Liver (tissue), 9 donors: Measurements from ENCODE around the gene MAP3K3. TPM values are rescaled to one million over a fixed set of nuclear protein-coding genes. Genes with fewer than 3 reads are reported as not detected.

Experiments
- DNase-seq: peaks from one replicate; pipeline ENCODE4 v3.0.0-alpha.2; 2017; ENCODE audit warnings: low spot score
- H3K27ac ChIP-seq, 2 donors: one replicate each; pipeline ENCODE4 v1.7.0; 2013; ENCODE audit warnings: inconsistent platforms in 2 of 2, low read length in 2 of 2, control low read depth in 1 of 2, low read depth in 1 of 2, mild to moderate bottlenecking in 1 of 2
- H3K27me3 ChIP-seq, 4 donors: one replicate each; pipeline versions ENCODE4 v1.6.1 to v1.7.0; 2013; ENCODE audit warnings: low read length in 3 of 4, inconsistent platforms in 1 of 4, mild to moderate bottlenecking in 1 of 4, moderate library complexity in 1 of 4; ENCODE audit not compliant: control insufficient read depth in 4 of 4, insufficient read depth in 4 of 4
- H3K36me3 ChIP-seq, 4 donors: one replicate each; pipeline versions ENCODE4 v1.6.1 to v1.7.0; 2013; ENCODE audit warnings: low read length in 3 of 4, mild to moderate bottlenecking in 3 of 4, low read depth in 1 of 4, moderate library complexity in 1 of 4; ENCODE audit not compliant: control insufficient read depth in 4 of 4, insufficient read depth in 3 of 4
- H3K4me1 ChIP-seq, 4 donors: one replicate each; pipeline versions ENCODE4 v1.6.1 to v1.7.0; 2013; ENCODE audit warnings: low read length in 3 of 4, mild to moderate bottlenecking in 3 of 4, moderate library complexity in 1 of 4; ENCODE audit not compliant: control insufficient read depth in 4 of 4, insufficient read depth in 4 of 4
- H3K4me3 ChIP-seq, 3 donors: one replicate each; pipeline versions ENCODE4 v1.6.1 to v1.7.0; 2013; ENCODE audit warnings: low read length in 3 of 3, control low read depth in 1 of 3, low read depth in 1 of 3, mild to moderate bottlenecking in 1 of 3
- H3K9ac ChIP-seq, 2 donors: one replicate each; pipeline ENCODE4 v1.7.0; 2013; ENCODE audit warnings: low read length in 2 of 2, mild to moderate bottlenecking in 2 of 2, moderate library complexity in 2 of 2, control low read depth in 1 of 2, low read depth in 1 of 2
- H3K9me3 ChIP-seq, 4 donors: one replicate each; pipeline versions ENCODE4 v1.6.1 to v1.7.0; 2013; ENCODE audit warnings: low read length in 3 of 4; ENCODE audit not compliant: control insufficient read depth in 4 of 4
- EGR1 ChIP-seq, 2 donors: IDR thresholded peaks; 2 replicates each; pipeline ENCODE4 v1.6.1; 2016 to 2018; ENCODE audit warnings: antibody characterized with exemption in 2 of 2, low read depth in 2 of 2
- FOXA2 ChIP-seq: IDR thresholded peaks from 2 replicates; pipeline ENCODE4 v1.6.1; 2016; ENCODE audit warnings: antibody characterized with exemption
- HNF4A ChIP-seq, 2 donors: conservative IDR thresholded peaks; 2 replicates each; pipeline ENCODE4 v1.6.1; 2016; ENCODE audit warnings: antibody characterized with exemption in 2 of 2, mild to moderate bottlenecking in 2 of 2
- JUND ChIP-seq, 2 donors: IDR thresholded peaks; 2 replicates each; pipeline ENCODE4 v1.6.1; 2016; ENCODE audit warnings: antibody characterized with exemption in 2 of 2
- RAD21 ChIP-seq, 2 donors: IDR thresholded peaks; 2 replicates each; pipeline ENCODE4 v1.6.1; 2016; ENCODE audit warnings: antibody characterized with exemption in 2 of 2, mild to moderate bottlenecking in 2 of 2
- RXRA ChIP-seq, 2 donors: IDR thresholded peaks; 2 replicates each; pipeline ENCODE4 v1.6.1; 2017 to 2018; ENCODE audit warnings: antibody characterized with exemption in 2 of 2, mild to moderate bottlenecking in 1 of 2
- SP1 ChIP-seq: IDR thresholded peaks from 2 replicates; pipeline ENCODE4 v1.6.1; 2018; ENCODE audit warnings: antibody characterized with exemption, mild to moderate bottlenecking
- YY1 ChIP-seq: IDR thresholded peaks from 2 replicates; pipeline ENCODE4 v1.6.1; 2016; ENCODE audit warnings: antibody characterized with exemption, mild to moderate bottlenecking
- WGBS: extraction: QIAGEN DNeasy Blood & Tissue Kit; methylation state at CpG from one replicate; pipeline ENCODE4 v1.1.7; 2013; 5-methylcytosine and 5-hydroxymethylcytosine counted together
- polyA plus RNA-seq, 2 donors: library from polyadenylated mRNA; stranded (reverse) in 1 of 2; unstranded in 1 of 2; fragments of 200-250 nt in 1 of 2; fragments of >200 nt in 1 of 2; fragmentation: Nextera tagmentation in 1 of 2; extraction: Ambion mirVana in 1 of 2; gene quantifications; one replicate each; pipeline versions ENCODE4 v1.2.1 to v1.2.3, GENCODE V29; 2013 to 2015
- total RNA-seq, 2 donors: library from RNA; depleted of rRNA; stranded (reverse); fragments of >200 nt; gene quantifications; one replicate each; pipeline ENCODE4 v1.2.3, GENCODE V29; 2014
- TF ChIP-seq, protein P1 (sequence below): IDR thresholded peaks from 2 replicates; pipeline ENCODE4 v1.6.1; 2016; ENCODE audit warnings: antibody characterized with exemption
- TF ChIP-seq, protein P2 (sequence below): IDR thresholded peaks from 2 replicates; pipeline ENCODE4 v1.6.1; 2016; ENCODE audit warnings: antibody characterized with exemption
- TF ChIP-seq, protein P3 (sequence below): IDR thresholded peaks from 2 replicates; pipeline ENCODE4 v1.6.1; 2016; ENCODE audit warnings: antibody characterized with exemption, mild to moderate bottlenecking
- TF ChIP-seq, protein P4 (sequence below): IDR thresholded peaks from 2 replicates; pipeline ENCODE4 v1.6.1; 2016; ENCODE audit warnings: antibody characterized with exemption
- donor health status: healthy.
- donor health status: healthy.
- donor health status: healthy.
- donor health status: healthy.
- donor health status: healthy.

Gene MAP3K3
- total and polyA plus RNA-seq, 4 donors: 3.9 to 28.7 (median 11.0) TPM

DNA sequence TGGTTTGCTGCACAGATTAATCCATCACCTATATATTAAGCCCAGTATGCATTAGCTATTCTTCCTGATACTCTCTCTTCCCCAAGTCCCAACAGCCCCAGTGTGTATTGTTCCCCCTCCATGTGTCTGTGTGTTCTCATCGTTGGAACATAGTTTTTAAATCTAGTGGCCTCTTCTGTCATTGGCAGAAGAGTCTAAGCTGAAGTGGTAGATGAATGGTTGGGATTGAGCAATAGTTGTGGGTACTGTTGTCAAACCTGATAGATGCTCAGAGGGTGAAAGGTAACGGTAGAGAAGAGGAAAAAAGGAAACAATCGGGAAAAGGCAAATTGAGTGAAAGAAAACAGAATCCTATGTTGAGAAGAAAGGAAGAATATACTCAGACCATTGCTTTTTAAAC is 29.9 kb downstream of the MAP3K3 start:
- peaks cover 4 to 22% (median 9%) of the 10 kb centered on the region in 4 donors for H3K36me3 ChIP-seq
- H3K4me3 ChIP-seq: no peak overlapping the region
- peaks cover 0 to 3% (median 1%) of the 10 kb centered on the region in 4 donors for H3K4me1 ChIP-seq
- H3K27me3 ChIP-seq: no peaks in the 10 kb centered on the region
- H3K9me3 ChIP-seq: no peaks in the 10 kb centered on the region
- no peak for DNase-seq
- H3K9ac ChIP-seq: no peak overlapping the region
- H3K27ac ChIP-seq: no peak overlapping the region
- TF ChIP-seq FOXA2: no peak
- TF ChIP-seq, protein P1, sequence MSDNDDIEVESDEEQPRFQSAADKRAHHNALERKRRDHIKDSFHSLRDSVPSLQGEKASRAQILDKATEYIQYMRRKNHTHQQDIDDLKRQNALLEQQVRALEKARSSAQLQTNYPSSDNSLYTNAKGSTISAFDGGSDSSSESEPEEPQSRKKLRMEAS: no peak
- TF ChIP-seq, protein P2, sequence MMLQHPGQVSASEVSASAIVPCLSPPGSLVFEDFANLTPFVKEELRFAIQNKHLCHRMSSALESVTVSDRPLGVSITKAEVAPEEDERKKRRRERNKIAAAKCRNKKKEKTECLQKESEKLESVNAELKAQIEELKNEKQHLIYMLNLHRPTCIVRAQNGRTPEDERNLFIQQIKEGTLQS: no peak
- TF ChIP-seq, protein P3, sequence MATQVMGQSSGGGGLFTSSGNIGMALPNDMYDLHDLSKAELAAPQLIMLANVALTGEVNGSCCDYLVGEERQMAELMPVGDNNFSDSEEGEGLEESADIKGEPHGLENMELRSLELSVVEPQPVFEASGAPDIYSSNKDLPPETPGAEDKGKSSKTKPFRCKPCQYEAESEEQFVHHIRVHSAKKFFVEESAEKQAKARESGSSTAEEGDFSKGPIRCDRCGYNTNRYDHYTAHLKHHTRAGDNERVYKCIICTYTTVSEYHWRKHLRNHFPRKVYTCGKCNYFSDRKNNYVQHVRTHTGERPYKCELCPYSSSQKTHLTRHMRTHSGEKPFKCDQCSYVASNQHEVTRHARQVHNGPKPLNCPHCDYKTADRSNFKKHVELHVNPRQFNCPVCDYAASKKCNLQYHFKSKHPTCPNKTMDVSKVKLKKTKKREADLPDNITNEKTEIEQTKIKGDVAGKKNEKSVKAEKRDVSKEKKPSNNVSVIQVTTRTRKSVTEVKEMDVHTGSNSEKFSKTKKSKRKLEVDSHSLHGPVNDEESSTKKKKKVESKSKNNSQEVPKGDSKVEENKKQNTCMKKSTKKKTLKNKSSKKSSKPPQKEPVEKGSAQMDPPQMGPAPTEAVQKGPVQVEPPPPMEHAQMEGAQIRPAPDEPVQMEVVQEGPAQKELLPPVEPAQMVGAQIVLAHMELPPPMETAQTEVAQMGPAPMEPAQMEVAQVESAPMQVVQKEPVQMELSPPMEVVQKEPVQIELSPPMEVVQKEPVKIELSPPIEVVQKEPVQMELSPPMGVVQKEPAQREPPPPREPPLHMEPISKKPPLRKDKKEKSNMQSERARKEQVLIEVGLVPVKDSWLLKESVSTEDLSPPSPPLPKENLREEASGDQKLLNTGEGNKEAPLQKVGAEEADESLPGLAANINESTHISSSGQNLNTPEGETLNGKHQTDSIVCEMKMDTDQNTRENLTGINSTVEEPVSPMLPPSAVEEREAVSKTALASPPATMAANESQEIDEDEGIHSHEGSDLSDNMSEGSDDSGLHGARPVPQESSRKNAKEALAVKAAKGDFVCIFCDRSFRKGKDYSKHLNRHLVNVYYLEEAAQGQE: no peak
- TF ChIP-seq JUND (IDR thresholded peaks at IDR 0.05): no peak
- no peak for TF ChIP-seq EGR1 (IDR thresholded peaks at IDR 0.05; ENCODE audit: low read depth in 2 of 2)
- TF ChIP-seq RAD21 (IDR thresholded peaks at IDR 0.05): no peak
- no peak for TF ChIP-seq RXRA (IDR thresholded peaks at IDR 0.05)
- TF ChIP-seq HNF4A (conservative IDR thresholded peaks at IDR 0.05): no peak
- TF ChIP-seq, protein P4, sequence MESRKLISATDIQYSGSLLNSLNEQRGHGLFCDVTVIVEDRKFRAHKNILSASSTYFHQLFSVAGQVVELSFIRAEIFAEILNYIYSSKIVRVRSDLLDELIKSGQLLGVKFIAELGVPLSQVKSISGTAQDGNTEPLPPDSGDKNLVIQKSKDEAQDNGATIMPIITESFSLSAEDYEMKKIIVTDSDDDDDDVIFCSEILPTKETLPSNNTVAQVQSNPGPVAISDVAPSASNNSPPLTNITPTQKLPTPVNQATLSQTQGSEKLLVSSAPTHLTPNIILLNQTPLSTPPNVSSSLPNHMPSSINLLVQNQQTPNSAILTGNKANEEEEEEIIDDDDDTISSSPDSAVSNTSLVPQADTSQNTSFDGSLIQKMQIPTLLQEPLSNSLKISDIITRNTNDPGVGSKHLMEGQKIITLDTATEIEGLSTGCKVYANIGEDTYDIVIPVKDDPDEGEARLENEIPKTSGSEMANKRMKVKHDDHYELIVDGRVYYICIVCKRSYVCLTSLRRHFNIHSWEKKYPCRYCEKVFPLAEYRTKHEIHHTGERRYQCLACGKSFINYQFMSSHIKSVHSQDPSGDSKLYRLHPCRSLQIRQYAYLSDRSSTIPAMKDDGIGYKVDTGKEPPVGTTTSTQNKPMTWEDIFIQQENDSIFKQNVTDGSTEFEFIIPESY: no peak
- TF ChIP-seq YY1: no peak
- 65% methylated on average over 3 of the region's 3 CpGs for WGBS

DNA sequence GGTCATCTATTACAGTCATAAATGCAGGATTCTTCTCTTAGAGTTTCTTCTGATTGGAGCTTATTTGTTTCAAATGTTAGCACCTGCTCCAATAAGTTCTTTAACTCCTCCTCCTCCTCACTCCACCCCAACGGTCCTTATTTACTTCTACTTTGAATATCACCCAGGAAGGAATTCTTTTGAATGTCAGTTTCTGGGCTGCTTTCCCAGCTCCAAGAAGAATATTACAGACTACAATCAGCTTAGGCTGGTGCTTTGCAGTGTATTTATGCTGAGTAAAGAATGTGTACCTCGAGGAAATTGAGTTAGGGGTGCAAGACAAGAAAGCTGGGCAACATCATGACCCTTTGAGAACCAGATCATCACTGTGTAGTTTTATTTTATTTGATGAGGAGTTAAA is 30.8 kb downstream of the MAP3K3 start:
- no peak overlapping the region for H3K27ac ChIP-seq
- WGBS: 63% methylated on average over 2 of the region's 2 CpGs
- TF ChIP-seq SP1: no peak
- no peak for TF ChIP-seq RXRA (IDR thresholded peaks at IDR 0.05)
- TF ChIP-seq, protein P3: no peak

More for the DNA sequence above, 30.8 kb downstream of the MAP3K3 start:
- Histone ChIP-seq H3K9me3 (no peaks in the 10 kb centered on the region), H3K4me1 (peaks cover 0 to 3% (median 1%) of the 10 kb centered on the region in 4 donors), H3K36me3 (peaks cover 3 to 22% (median 12%) of the 10 kb centered on the region in 4 donors), H3K27me3 (no peaks in the 10 kb centered on the region), H3K4me3 (no peak overlapping the region), H3K9ac (no peak overlapping the region)
- no peak for DNase-seq
